COLO668 (cell line): ENCODE results near the gene CHST9.
"Not testable (repeated sequence)": the region's sequence is repeated elsewhere in the genome, so short reads cannot be mapped to it uniquely, and the experiment has no call there.

Source experiments
- DNase-seq: peaks from one replicate; lab custom pipeline; 2025; ENCODE audit not compliant: unreplicated experiment; lab: John Stamatoyannopoulos, UW

CHST9 gene

GRCh38 chr18:26940744-26941398 is 244.2 kb downstream of the CHST9 start:
- no peak for DNase-seq

- DNase-seq = no peak
These were observed 253.4 kb downstream of the CHST9 start for GRCh38 chr18:26931659-26932058.

GRCh38 chr18:26930630-26931029 is 254.5 kb downstream of the CHST9 start:
- no peak for DNase-seq

- no peak for DNase-seq
These were observed 256.3 kb downstream of the CHST9 start for GRCh38 chr18:26928670-26929313.

- DNase-seq = not testable (repeated sequence)
These were observed 257.3 kb downstream of the CHST9 start for GRCh38 chr18:26927822-26928221.

- DNase-seq = no peak
These were observed 258.9 kb downstream of the CHST9 start for GRCh38 chr18:26926066-26926675.

- DNase-seq = no peak
These were observed 259.8 kb downstream of the CHST9 start for GRCh38 chr18:26925313-26925712.

GRCh38 chr18:26922313-26922712 is 262.8 kb downstream of the CHST9 start:
- no peak for DNase-seq

GRCh38 chr18:26920644-26921043 is 264.5 kb downstream of the CHST9 start:
- DNase-seq = no peak

- DNase-seq = no peak
These were observed 265.5 kb downstream of the CHST9 start for GRCh38 chr18:26919627-26920026.

- no peak for DNase-seq
These were observed 265.9 kb downstream of the CHST9 start for GRCh38 chr18:26919201-26919600.

- DNase-seq = no peak
These were observed 273.3 kb downstream of the CHST9 start for GRCh38 chr18:26911840-26912239.

- no peak for DNase-seq
These were observed 275.4 kb downstream of the CHST9 start for GRCh38 chr18:26909599-26910290.

- DNase-seq = no peak
These were observed 276.2 kb downstream of the CHST9 start for GRCh38 chr18:26908906-26909305.

- no peak for DNase-seq
These were observed 282.8 kb downstream of the CHST9 start for GRCh38 chr18:26902291-26902690.

GRCh38 chr18:26901020-26901419 is 284.1 kb downstream of the CHST9 start:
- DNase-seq = no peak

- no peak for DNase-seq
These were observed 290.7 kb downstream of the CHST9 start for GRCh38 chr18:26894426-26894825.

GRCh38 chr18:26893996-26894395 is 291.1 kb downstream of the CHST9 start:
- no peak for DNase-seq

GRCh38 chr18:26888259-26888658 is 296.8 kb downstream of the CHST9 start:
- DNase-seq = no peak

GRCh38 chr18:26875040-26875654 is 310.0 kb downstream of the CHST9 start:
- DNase-seq = no peak

GRCh38 chr18:26874283-26874682 is 310.8 kb downstream of the CHST9 start:
- DNase-seq = no peak
